GM12878 (cell line): Measurements from ENCODE around the gene NKAIN2. TPM values are rescaled to one million over a fixed set of nuclear protein-coding genes. Genes with fewer than 3 reads are reported as not detected.

ENCODE experiments used
- BCLAF1 ChIP-seq: fragments of 450-650 bp; IDR thresholded peaks from 2 replicates; pipeline ENCODE4 v1.6.1; 2017; ENCODE audit warnings: antibody characterized with exemption, mild to moderate bottlenecking, moderate library complexity
- CBX5 ChIP-seq: sonication (generic); IDR thresholded peaks from 2 replicates; pipeline ENCODE4 v1.6.1; 2016; ENCODE audit warnings: low read depth, moderate library complexity, mild to moderate bottlenecking, inconsistent platforms
- CHD1 ChIP-seq: IDR thresholded peaks from 2 replicates; pipeline ENCODE4 v1.6.1; 2012; ENCODE audit warnings: low read depth, low read length, improper control_type of control experiment
- MTA3 ChIP-seq: IDR thresholded peaks from 2 replicates; pipeline ENCODE4 v1.6.1; 2012; ENCODE audit warnings: low read length, inconsistent platforms, borderline replicate concordance
- STAT1 ChIP-seq: fragments of 450-650 bp; conservative IDR thresholded peaks from 2 replicates; pipeline ENCODE4 v1.6.1; 2014; ENCODE audit warnings: antibody characterized with exemption, mild to moderate bottlenecking
- ZBTB40 ChIP-seq: fragments of 450-650 bp; IDR thresholded peaks from 2 replicates; pipeline ENCODE4 v1.6.1; 2016; ENCODE audit warnings: mild to moderate bottlenecking, moderate library complexity, borderline replicate concordance
- polyA plus RNA-seq, 11 experiments: library from polyadenylated mRNA; depleted of rRNA in 4 of 11; unstranded in 6 of 11; stranded (reverse) in 5 of 11; fragments of >200 nt; fragmentation: Nextera tagmentation in 4 of 11; fragmentation: Illumina TruSeq in 1 of 11; extraction: Ambion mirVana in 4 of 11; extraction: Trizol in 1 of 11; gene quantifications; 1 replicate in 1 of 11; 2 replicates in 10 of 11; pipeline versions ENCODE4 v1.2.1 to v1.2.3, GENCODE V29; 2011 to 2016; ENCODE audit warnings: inconsistent platforms in 2 of 11, missing spikeins in 2 of 11, low read depth in 1 of 11
- total RNA-seq, 4 experiments: library from RNA; depleted of rRNA in 3 of 4; stranded (reverse); fragments of >200 nt in 3 of 4; fragmentation: Illumina TruSeq in 1 of 4; extraction: Trizol in 1 of 4; gene quantifications; 2 replicates each; pipeline versions ENCODE4 v1.2.1 to v1.2.3, GENCODE V29; 2013 to 2021

Gene NKAIN2
- total and polyA plus RNA-seq, 10 of the 15 experiments (the other 5 are each of a cell fraction or from before 2014, with no cell fraction given), result not detected

GRCh38 chr6:123802351-123802696 is 1.3 kb upstream of the NKAIN2 start (continued):
- no peak for TF ChIP-seq ZBTB40
- TF ChIP-seq CHD1, result no peak
- TF ChIP-seq BCLAF1, result no peak
- TF ChIP-seq STAT1, result no peak
- TF ChIP-seq CBX5, result no peak
- no peak for TF ChIP-seq MTA3
